WTC11 (cell line): ENCODE measurements around the gene RBM39. TPM values are rescaled to one million over a fixed set of nuclear protein-coding genes. Genes with fewer than 3 reads are reported as not detected.

Source experiments
- ATAC-seq: fragments of 200-7000 bp; cut with Tn5 transposase; 2 replicates; pipeline ENCODE4 v1.10.0; 2021; ENCODE audit warnings: mild to moderate bottlenecking, moderate library complexity
- CTCF ChIA-PET: fragments of 300-600 bp; sonication (Branson Sonifier 250); formaldehyde crosslinking; loops from one replicate; lab custom pipeline; 2021; ENCODE audit warnings: antibody characterized with exemption; lab: Charles Lee
- POLR2A ChIA-PET: fragments of 350-600 bp; sonication (Branson Sonifier 250); formaldehyde crosslinking; loops from one replicate; lab custom pipeline; 2021; ENCODE audit warnings: antibody characterized with exemption; lab: Charles Lee
- DNase-seq: peaks from one replicate; pipeline ENCODE4 v3.0.0; 2021; ENCODE audit warnings: low spot score
- H3K27ac Mint-ChIP-seq: 2 replicates; pipeline ENCODE4 v1.8.0; 2021; ENCODE audit warnings: mixed read lengths
- H3K27me3 Mint-ChIP-seq: 2 replicates; pipeline ENCODE4 v1.8.0; 2021; ENCODE audit warnings: low read depth, mild to moderate bottlenecking, moderate library complexity, mixed read lengths
- H3K36me3 Mint-ChIP-seq: 2 replicates; pipeline ENCODE4 v1.8.0; 2021; ENCODE audit warnings: mixed read lengths
- H3K4me1 Mint-ChIP-seq: 2 replicates; pipeline ENCODE4 v1.8.0; 2022; ENCODE audit warnings: mixed read lengths
- H3K4me3 Mint-ChIP-seq: 2 replicates; pipeline ENCODE4 v1.8.0; 2021; ENCODE audit warnings: mild to moderate bottlenecking, moderate library complexity, mixed read lengths
- H3K9me3 Mint-ChIP-seq: 2 replicates; pipeline ENCODE4 v1.8.0; 2021; ENCODE audit warnings: mixed read lengths
- ATF2 ChIP-seq: sonication (generic); formaldehyde crosslinking; IDR thresholded peaks from 2 replicates; pipeline ENCODE4 v1.8.1; 2022; ENCODE audit warnings: low read depth, missing genetic modification reagents, borderline replicate concordance
- ATF3 ChIP-seq: sonication (generic); formaldehyde crosslinking; conservative IDR thresholded peaks from 2 replicates; pipeline ENCODE4 v1.8.1; 2022; ENCODE audit warnings: mild to moderate bottlenecking, missing genetic modification reagents
- CREB1 ChIP-seq: sonication (generic); formaldehyde crosslinking; IDR thresholded peaks from 2 replicates; pipeline ENCODE4 v1.8.0; 2023; ENCODE audit warnings: mild to moderate bottlenecking, missing genetic modification reagents
- CREM ChIP-seq: sonication (generic); formaldehyde crosslinking; IDR thresholded peaks from 2 replicates; pipeline ENCODE4 v1.8.1; 2022; ENCODE audit warnings: mild to moderate bottlenecking, missing genetic modification reagents, moderate library complexity
- HMGXB4 ChIP-seq: sonication (generic); formaldehyde crosslinking; IDR thresholded peaks from 2 replicates; pipeline ENCODE4 v1.8.1; 2023; ENCODE audit warnings: mild to moderate bottlenecking, moderate library complexity, missing genetic modification reagents
- IRF2 ChIP-seq: sonication (generic); formaldehyde crosslinking; IDR thresholded peaks from 2 replicates; pipeline ENCODE4 v1.8.0; 2022; ENCODE audit warnings: low read depth, missing genetic modification reagents, borderline replicate concordance
- MYBL2 ChIP-seq: sonication (generic); formaldehyde crosslinking; IDR thresholded peaks from 2 replicates; pipeline ENCODE4 v1.8.1; 2023; ENCODE audit warnings: mild to moderate bottlenecking, moderate library complexity, missing genetic modification reagents
- TCF7 ChIP-seq: sonication (generic); formaldehyde crosslinking; IDR thresholded peaks from 2 replicates; pipeline ENCODE4 v1.8.0; 2022; ENCODE audit warnings: mild to moderate bottlenecking, low read depth, missing genetic modification reagents, moderate library complexity
- TEAD1 ChIP-seq: sonication (generic); formaldehyde crosslinking; IDR thresholded peaks from 2 replicates; pipeline ENCODE4 v1.8.0; 2022; ENCODE audit warnings: mild to moderate bottlenecking, missing genetic modification reagents
- ZNF219 ChIP-seq: sonication (generic); formaldehyde crosslinking; IDR thresholded peaks from 2 replicates; pipeline ENCODE4 v1.8.0; 2023; ENCODE audit warnings: missing genetic modification reagents, mild to moderate bottlenecking, borderline replicate concordance
- ZNF425 ChIP-seq: fragments of 250-450 bp; sonication (Bioruptor Pico); conservative IDR thresholded peaks from 2 replicates; pipeline ENCODE4 v1.9.0; 2021; ENCODE audit warnings: mild to moderate bottlenecking
- total RNA-seq: library from RNA; stranded (reverse); gene quantifications from 3 replicates; pipeline ENCODE4 v1.2.3, GENCODE V29; 2021

The RBM39 gene
- total RNA-seq, 1 experiment from 2014 or later: 231 TPM

GRCh38 chr20:35735826-35736470 is 6.1 kb downstream of the RBM39 start:
- ChIA-PET CTCF (no interaction called here), POLR2A (interaction anchor here (1.0 to 1.5 kb wide), 2 partner anchors 8 to 36 kb away, joined by 3 to 4 read pairs; partner anchors contain the start of gene PHF20)
- peaks cover 93% of the 10 kb centered on the region for H3K36me3 Mint-ChIP-seq
- ATAC-seq (no peak), DNase-seq (no peak)
- no peak overlapping the region for H3K27ac Mint-ChIP-seq
- peaks cover 4% of the 10 kb centered on the region; the same call in 1 of the 2 replicates for H3K9me3 Mint-ChIP-seq
- no peaks in the 10 kb centered on the region for H3K27me3 Mint-ChIP-seq
- TF ChIP-seq ZNF219 (CRISPR knock-in tag): no peak
- peak; percentile 27; the same call in 1 of the 2 replicates for TF ChIP-seq ZNF425 (CRISPR knock-in tag)
- peaks cover 22% of the 10 kb centered on the region for H3K4me1 Mint-ChIP-seq
- no peak overlapping the region for H3K4me3 Mint-ChIP-seq

GRCh38 chr20:35734777-35735649 is 7.0 kb downstream of the RBM39 start:
- TF ChIP-seq ATF3 (CRISPR knock-in tag): no peak
- TF ChIP-seq, all 79 proteins: peak for 0
- CTCF ChIA-PET: no interaction called here
- Mint-ChIP-seq H3K9me3 (peaks cover 4% of the 10 kb centered on the region; the same call in 1 of the 2 replicates), H3K36me3 (peaks cover 92% of the 10 kb centered on the region), H3K4me3 (no peak overlapping the region), H3K4me1 (peaks cover 17% of the 10 kb centered on the region), H3K27ac (no peak overlapping the region), H3K27me3 (no peaks in the 10 kb centered on the region)
- POLR2A ChIA-PET: interaction anchor here (1.0 to 1.5 kb wide), 2 partner anchors 9 to 37 kb away, joined by 3 to 4 read pairs; partner anchors contain the start of gene PHF20
- no peak for ATAC-seq
- no peak for DNase-seq

GRCh38 chr20:35734374-35734773 is 7.7 kb downstream of the RBM39 start:
- Mint-ChIP-seq H3K36me3 (peaks cover 92% of the 10 kb centered on the region), H3K27me3 (no peaks in the 10 kb centered on the region), H3K27ac (no peak overlapping the region), H3K4me1 (peaks cover 12% of the 10 kb centered on the region), H3K9me3 (peaks cover 4% of the 10 kb centered on the region; the same call in 1 of the 2 replicates), H3K4me3 (no peak overlapping the region)
- ChIA-PET POLR2A (interaction anchor here (1.5 kb wide), 1 partner anchor 10 kb away, joined by 4 read pairs; no protein-coding TSS in a partner anchor), CTCF (no interaction called here)
- ATAC-seq (no peak), DNase-seq (no peak)
- no peak for TF ChIP-seq CREM (CRISPR knock-in tag)
- TF ChIP-seq TEAD1: no peak
- no peak for TF ChIP-seq MYBL2
- no peak for TF ChIP-seq IRF2 (CRISPR knock-in tag)
- no peak for TF ChIP-seq CREB1 (CRISPR knock-in tag)
- TF ChIP-seq TCF7 (CRISPR knock-in tag): no peak
- TF ChIP-seq ATF2 (CRISPR knock-in tag): no peak
- TF ChIP-seq HMGXB4 (CRISPR knock-in tag): no peak
